GM21526 (cell line): ENCODE results near the gene ARFGAP3.
"Not testable (repeated sequence)": the region's sequence is repeated elsewhere in the genome, so short reads cannot be mapped to it uniquely, and the experiment has no call there.

Experiments used
- ATAC-seq: cut with Tn5 transposase; IDR thresholded peaks from one replicate; pipeline ENCODE4 v1.9.1; 2021; ENCODE audit warnings: moderate library complexity; ENCODE audit not compliant: unreplicated experiment, low FRiP score

Gene ARFGAP3

DNA sequence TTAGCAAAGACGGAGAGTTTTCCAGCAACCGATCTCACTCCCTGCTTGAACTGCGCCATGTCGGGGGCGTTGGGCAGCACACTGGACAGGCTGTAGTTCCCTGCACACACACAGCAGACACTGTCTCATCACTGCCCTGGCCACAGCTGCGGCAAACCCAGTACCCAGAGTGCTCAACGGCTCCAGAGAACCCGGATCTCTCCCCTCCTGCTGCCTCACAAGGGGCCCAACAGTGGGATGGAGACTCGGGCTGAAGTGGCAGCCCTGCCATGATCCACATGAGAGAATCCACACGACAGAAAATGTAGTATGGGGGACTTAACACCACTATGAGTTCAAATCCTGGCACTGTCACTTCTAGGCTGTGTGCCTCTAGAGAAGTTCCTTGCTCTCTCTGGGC, 58.0 kb downstream of the ARFGAP3 start:
- ATAC-seq = no peak

DNA sequence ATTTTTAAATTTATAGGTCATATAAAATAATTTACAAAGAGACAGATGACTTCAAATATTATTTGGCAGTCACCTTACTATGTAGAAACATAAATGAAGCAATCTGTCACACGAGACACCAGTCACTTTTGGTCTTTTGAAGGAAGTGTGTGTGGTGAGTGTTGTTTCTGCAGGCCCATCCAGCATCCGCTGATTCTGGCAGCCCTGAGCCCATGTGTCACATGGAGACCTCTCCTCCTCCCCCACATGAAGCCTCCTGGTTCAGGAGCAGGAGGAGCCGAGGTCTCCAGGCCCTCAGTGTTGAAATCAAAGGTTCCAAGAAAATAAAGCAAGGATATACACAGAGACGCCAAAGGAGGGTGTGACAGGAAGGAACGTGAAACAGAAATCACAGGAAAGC, 60.1 kb downstream of the ARFGAP3 start:
- no peak for ATAC-seq

DNA sequence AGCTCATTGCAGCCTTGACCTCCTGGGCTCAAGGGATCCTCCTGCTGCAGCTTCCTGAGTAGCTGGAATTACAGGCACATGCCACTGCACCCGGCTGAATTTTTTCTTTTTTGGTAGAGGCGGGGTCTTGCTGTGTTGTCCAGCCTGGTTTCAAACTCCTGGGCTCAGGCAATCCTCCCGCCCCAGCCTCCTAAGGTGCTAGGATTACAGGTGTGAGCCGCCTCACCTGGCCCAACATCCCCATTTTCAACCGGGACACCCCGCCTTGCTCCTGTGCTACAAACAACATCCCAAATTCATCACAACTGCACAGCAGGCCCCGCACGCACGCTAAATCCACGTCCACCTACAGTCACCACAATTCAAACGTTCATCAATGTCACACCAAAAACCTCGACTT, 61.0 kb downstream of the ARFGAP3 start:
- no peak for ATAC-seq

DNA sequence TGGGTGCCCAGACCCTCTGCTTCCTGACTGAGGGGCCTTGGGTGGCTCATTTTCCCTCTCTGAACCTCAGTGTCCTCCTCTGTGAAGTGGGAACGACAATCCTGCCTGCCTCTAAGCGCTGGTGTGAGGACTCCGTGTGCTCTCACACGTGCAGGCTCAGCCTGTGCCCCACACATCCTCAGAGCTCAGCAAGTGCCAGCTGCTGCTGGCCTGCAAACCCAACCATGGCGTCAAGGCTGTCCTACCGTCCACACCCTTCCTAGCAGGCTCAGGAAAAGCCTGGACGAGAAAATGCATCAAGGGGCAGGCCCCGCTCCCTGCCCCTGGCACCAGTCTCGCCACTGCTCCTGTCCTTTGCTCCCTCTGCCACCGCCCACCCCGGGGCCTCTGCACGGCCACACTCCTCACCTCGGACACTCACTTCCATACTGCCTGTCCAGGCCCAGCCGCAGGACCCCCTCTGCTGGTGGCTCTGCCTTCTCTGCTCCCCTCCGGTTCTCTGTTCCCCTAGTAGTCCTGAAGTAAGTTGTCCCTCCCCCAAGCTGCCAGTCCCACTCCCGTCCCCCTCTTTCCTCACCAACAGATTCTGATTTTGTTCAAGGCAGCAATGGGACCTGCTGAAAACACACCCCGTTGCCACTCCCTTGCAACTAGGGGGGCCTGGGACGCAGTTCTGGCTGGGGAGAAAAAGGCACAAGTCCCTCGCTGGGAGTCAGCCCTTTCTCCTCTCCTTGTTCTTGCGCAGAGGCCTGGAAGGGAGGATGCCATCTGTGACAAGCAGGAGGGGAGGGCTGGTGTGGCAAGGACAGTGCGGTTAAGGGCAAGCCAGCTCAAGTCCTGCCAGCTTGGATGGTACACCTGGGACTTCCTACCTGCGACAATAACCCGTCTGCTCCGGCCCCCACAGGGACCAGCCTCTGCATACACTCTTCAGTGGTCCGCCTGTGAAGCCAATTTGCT, 62.2 kb downstream of the ARFGAP3 start:
- ATAC-seq = no peak

DNA sequence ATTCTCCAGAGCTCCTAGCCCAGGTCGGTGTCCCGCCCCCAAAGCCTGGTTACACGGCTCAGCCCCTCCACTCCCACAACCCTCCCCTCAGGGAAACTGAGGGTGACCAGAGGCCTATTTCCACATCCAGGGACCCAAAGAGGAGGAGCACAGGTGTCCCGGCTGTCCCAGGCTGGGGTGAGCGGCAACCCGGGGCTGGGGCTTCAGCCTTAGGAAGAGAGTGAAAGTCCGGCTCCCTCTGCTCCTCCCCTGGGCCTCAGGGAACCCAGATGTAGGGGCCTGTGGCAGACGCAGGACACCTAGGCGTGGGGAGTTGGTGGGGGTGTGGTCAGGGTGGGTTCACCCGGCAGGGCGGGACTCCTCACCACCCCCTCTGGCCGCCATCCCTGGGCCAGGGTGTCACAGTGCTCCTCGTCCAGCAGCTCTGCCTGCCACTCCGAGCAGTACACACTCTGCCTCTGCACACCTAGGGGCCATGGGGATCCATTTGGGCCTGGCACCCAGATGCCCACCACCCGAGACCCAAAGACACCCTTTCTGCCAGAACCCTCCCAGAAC, 63.1 kb downstream of the ARFGAP3 start:
- no peak for ATAC-seq

DNA sequence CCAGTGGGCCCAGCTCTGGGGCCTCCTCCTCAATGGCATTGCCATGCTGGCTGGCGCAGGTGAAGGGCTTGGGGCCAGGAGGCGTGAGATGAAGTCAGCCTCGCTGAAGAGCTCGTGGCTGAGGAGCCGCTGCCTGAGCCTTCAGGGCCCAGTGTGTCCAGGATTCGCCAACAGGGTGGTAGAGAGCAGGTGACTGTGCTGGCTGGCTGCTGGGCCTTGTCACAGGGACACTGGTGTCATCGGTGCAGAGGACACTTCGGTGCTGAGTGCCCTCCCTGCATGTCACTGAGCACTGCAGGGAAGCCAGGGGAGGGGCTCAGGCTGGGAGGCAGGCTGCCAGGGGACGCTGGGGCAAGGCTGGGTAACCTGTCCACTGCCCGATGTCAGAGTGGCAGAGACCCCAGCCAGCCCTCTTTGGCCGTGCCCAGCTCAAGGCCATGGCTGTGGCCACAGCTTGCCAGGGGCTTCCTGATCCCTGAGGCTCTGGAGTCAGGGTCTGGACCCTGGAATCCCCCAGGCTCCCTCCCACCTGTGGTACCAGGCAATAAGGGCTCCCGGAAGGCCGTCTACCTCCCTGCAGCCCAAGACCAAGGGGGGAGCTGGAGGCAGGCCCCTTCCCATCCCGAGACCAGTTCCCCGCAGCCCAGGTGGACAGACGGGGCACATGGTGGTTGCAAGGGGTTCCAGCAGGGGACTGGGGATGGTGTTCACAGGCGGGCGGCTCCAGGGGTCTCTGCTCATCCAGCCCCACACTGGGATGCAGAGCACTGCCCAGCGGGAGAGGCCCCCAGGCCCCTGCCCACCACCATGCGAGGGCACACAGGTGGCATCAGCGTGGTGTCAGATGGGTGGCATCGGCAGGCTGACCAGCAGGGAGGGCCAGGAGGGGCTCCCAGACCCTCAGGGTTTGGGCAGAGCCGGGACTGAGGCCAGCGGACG, 63.9 kb downstream of the ARFGAP3 start:
- ATAC-seq = no peak

DNA sequence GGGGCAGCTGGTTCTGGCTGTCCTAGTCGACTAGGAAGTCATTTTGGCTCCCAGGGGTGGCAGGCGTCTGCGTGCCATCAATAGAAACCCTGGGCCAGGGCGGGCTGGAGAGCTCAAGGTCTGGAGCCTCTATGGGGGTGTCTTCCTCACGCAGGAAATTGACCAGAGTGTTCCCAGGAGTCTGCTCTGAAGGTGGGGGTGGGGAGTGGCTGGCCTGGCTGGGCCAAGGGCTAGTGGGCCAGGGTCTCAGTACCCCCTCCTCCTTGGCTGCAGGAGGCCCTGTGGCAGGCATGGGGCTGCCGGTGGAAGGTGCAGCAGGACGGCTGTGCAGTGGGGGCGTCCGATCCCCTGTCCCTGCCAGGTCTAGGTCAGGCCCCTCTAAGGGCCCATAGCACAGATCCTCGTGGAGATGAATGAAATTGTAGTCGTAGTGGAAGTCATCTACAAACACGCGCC, 64.6 kb downstream of the ARFGAP3 start:
- no peak for ATAC-seq

DNA sequence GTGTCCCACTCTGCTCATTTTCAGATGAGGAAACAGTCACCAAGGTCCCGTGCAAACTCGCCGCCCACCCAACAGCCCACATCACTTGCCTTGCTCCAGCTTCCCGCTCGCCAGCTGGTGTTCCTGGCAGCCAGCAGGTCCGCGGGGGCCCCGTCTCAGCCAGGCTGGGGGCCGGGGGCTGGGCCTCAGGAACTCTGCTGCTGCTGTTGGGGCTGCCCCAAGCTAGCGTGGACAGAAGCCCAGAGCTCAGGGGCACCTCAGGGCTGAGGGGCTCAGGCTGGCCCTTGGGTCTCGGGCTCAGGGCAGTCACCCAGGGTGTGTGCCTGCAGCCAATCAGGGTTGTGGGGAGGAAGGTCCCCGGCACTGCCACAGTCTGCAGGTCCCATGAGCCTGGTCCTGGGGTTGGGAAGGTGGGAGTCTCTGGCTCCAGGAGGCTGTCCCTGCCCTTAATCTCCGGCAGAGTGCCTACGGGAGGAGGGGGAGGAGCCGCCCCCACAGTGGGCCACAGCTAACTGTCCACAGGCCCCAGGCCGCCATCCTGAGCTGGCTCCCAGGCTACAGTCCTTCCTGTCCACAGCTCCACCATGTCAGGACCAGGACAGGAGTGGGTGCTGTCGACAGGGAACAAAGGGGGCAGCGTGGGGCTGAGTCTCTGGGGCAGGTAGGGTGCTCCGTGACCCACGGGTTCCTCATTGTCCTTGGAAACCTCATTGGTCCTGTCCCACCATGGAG, 65.2 kb downstream of the ARFGAP3 start:
- ATAC-seq = no peak

DNA sequence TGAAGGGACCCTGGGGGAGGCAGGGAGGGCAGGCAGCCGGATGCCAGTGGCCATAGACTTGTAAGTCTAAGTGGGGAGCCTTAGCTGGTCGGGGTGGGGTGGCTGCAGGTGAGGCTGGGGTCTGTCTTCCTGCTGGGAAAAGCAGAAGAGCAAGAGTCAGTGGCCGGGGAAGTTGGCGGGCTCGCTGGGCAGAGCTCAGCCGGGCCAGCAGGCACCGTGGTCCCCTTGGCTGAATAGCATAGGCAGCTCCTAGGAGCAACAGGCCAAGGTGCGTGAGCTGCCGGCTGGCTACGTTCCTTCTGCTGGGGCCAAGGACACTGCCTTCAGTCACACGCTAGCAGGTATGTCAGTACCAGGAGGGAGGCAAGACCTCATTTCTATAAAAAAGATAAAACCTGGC, 68.6 kb downstream of the ARFGAP3 start:
- no peak for ATAC-seq

DNA sequence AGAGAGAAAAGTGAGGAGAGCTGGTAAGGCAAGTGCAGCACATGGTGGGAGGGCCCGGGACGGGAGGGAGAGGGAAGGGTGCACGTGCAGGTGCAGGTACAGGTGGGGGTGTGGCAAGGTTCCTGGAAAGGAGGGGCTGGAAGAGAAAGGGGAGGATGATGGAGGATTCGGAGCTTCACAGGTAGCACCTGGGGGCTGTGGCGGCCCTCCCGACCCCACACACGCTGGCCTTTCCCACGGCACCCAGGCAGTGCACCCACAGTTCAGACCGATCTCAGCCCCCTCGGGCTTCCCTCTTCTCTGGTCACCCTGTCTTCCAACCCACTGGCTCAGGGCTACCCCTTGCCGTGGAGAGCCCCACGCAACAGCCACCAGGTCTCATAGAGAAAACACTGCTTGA, 69.1 kb downstream of the ARFGAP3 start:
- ATAC-seq = no peak

DNA sequence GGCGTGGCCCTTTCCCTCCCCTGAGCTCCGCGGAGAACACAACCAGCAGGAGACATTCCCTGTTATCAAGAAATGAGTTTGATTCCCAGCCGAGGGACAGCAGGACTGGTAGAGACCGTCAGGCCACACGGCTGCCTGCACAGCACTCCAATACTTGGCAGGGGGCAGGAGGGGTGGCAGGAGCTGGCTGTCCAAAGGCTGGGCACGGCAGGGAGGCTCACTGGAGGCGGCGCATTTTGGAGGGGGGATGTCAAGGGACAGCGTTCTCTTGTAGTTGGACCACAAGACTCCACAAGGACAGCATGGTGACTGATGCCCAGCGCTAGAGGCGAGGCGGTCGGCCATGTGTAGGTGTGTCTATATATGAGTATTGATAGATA, 69.7 kb downstream of the ARFGAP3 start:
- ATAC-seq = no peak

DNA sequence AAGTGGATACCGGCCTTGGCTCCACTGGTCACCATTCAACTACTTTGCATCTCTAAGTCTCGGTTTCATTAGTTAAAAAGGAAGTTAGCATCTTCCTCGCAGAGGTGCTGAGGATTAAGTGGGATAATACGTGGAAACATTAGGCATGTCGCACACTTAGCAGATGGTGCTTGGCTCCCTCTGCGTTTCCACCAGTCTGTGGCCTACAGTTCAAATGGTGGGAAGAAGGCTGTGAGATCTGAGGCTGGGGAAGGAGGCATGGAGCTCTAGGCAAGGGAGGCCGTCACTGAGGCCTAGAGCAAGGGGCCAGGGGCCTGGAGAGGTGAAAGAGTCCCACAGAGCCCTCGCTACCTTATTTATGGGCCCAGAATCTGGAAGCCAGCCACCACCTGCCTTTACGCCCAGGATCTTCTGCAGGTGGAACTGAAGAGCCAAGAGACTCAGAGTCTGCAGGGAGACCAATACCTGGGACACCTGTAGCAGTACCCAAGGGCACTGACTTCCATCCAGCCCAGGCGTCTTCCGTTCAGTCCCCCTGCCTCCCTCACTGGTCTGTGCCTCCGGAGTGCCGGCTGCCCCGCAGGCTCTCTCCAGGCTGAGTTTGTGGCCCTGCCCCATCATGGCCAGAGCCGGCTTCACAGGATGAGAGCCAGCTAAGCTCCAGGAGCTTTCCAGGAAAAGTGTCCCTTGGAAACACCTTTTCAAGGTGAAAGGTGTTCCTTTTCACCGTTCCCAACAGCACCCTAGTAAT, 70.3 kb downstream of the ARFGAP3 start:
- no peak for ATAC-seq

DNA sequence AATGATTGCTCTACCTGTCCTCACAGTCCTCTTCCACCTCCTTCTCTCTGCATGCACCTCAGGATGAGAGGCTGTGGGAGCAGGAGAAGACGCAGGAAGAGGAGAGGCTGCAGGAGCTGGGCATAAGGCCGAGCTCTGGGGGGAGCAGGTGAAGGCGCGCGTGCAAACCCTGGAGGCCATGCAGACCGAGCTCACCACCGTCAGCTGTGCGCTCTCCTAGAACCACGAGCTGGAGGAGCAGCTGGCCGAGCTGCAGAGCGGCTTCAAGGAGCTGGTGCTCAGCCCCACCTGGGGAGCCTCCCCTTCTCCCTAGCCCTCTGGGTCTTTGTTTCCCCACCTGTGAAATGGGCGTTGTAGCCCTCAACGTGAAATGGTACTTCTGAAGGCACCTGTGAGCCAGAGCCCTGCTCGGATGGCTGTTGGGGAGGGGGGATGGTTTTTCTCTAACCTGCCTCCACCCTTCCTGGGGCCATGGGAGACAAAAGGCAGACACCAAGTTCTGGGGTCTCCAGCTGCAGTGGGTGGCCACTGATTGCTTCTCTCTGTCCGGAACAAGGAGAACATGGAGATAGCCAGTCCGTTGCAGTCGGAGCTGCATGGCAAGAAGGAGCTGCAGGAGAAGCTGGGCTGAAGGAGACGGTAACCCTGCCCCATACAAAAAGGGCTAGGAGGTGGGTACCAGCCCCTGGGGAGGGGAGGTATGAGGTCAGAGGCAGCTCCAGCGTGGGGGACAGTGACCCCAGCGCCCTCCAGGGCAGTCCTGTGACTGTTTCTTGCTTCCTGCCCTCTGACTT, 71.2 kb downstream of the ARFGAP3 start:
- ATAC-seq = no peak

DNA sequence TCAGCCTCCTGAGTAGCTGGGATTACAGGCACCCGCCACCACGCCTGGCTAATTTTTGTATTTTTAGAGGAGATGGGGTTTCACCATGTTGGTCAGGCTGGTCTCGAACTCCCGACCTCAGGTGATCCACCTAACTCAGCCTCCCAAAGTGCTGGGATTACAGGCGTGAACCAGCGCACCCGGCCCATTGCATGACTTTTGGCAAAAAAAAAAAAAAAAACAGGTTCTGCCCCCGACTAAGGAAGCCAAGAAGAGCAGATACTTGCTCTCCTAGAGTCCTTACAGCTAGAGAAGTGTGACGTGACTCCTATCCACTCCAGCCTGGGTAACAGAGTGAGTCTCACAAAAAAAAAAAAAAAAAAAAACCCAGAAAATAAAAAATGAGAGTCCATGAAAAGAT, 74.8 kb downstream of the ARFGAP3 start:
- ATAC-seq = not testable (repeated sequence)

DNA sequence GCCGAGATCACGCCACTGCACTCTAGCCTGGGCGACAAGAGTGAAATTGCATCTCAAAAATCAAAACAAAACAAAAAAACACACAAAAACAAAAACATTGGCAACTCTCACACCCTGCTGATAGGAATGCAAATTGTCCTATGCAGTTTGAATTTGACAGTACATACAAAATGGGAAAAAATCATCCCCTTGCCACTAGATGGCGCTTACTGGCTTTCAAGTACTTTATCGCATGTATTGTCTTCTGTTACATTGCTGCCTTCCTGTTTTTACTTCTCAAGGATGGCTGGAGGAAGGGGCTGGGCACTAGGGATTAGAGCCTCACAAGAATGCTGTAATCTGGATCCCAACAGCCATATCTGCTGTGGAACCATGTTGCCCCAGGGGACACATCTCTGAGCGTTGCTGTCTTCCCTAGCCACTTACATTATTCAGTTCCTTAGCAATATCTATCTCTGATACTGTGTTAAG, 77.0 kb downstream of the ARFGAP3 start:
- ATAC-seq = no peak

DNA sequence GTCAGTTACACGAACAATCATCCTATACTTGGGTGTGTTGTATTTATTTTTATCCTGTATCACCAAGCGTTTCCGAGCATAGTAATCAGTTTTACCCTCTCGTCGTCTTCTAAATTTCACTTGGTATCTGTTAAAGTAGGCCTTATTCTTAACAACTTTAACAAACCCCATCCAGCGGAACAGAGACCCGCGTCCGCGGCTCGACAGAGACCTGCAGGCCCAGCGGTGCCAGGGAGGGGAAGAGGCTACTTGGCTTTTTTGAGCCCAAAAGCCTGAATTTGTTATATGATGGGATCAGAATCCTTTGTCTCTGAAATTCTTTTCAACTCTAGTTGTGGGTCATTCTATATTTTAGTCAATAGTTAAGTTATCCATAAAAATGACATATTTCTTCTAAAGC, 79.9 kb downstream of the ARFGAP3 start:
- ATAC-seq = no peak

DNA sequence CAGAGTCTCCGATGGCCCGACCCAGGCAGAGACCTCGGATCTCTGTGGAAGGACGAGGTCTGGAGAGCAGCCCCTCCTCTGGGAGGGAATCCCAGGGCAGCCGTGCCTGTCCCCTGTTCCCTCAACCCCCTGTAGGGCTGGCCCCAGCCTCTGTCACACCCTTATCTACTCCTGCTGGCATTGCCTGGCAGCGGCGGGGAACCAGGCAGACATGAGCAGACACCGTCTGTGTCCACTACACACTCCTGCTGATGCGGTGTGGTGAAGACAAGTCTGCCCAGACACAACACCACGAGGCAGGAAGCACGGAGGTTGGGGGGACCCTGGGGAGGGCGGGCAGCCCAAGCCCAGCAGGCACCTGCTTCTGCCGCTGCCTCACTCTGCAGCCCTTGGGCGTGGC, 83.9 kb downstream of the ARFGAP3 start:
- ATAC-seq = no peak

DNA sequence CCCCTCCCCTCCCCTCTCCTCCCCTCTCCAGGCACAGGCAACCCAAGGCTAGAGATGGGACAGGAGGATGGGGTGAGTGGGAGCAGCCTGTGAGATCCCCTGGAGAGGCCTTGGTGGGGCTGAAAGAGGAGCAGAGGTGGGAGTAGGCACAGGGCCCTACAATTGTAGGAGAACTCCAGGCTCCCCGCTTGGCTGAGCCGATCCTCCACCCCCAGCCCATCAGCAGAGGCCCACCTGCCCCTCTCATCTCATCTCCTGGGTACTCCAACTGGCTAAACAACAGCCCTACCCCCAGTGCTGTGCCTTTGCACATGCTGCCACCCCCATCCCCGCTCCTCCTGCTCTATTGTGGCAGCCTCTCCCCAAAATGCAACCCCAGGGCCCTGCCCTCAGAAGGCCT, 84.4 kb downstream of the ARFGAP3 start:
- no peak for ATAC-seq
